ENCODE results near the gene LIG1.

LIG1 gene

DNA sequence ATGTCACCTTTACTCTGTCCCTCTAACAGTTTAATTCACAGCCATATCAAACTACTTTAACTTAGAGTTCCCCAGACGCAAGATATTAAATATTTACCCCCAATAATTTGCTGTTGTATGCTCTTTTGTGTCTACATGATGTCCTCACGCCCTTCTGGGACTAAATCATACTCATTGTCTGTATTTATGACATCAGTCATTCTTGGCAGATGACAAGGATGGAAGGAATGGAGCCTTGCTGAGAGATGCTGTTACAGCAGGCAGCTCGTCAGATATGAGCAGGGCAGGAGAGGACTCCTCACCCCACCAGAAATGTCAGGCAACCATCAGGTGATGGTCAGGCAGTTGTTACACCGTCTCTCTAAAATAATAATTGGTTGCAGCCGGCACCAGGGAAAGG, 43.8 kb upstream of the LIG1 start:
- POLR2A ChIA-PET: interaction anchor here (3.0 kb wide), 1 partner anchor 10 kb away, joined by 10 read pairs; no protein-coding TSS in a partner anchor
- no peak overlapping the region for H3K27ac ChIP-seq (ENCODE audit: extremely low read depth, low read depth, low read length)
- peaks cover 0 to 37% of the 10 kb centered on the region in 2 experiments for H3K36me3 ChIP-seq (ENCODE audit: control insufficient read depth in 2 of 2, insufficient read depth in 1 of 2, low read length in 2 of 2)
- no peak overlapping the region for H3K4me3 ChIP-seq (ENCODE audit: low read depth, low read length)
- CTCF ChIA-PET: interaction anchor here (0.6 kb wide), 1 partner anchor 121 kb away, joined by 4 read pairs; no protein-coding TSS in a partner anchor
- no peaks in the 10 kb centered on the region for H3K4me1 ChIP-seq (ENCODE audit: control insufficient read depth, insufficient read depth, low read length)
- TF ChIP-seq GLIS1 (tag by site-specific recombination; IDR thresholded peaks at IDR 0.05) (no peak), ZNF561 (tag by site-specific recombination; IDR thresholded peaks at IDR 0.05; ENCODE audit: borderline replicate concordance) (no peak), OVOL3 (tag by site-specific recombination; IDR thresholded peaks at IDR 0.05) (no peak), BCL11B (tag by site-specific recombination; IDR thresholded peaks at IDR 0.05; ENCODE audit: low read depth) (no peak), PRDM1 (tag by site-specific recombination; IDR thresholded peaks at IDR 0.05) (no peak), ZNF792 (tag by site-specific recombination; IDR thresholded peaks at IDR 0.05) (no peak), HOXA7 (CRISPR knock-in tag; IDR thresholded peaks at IDR 0.05; ENCODE audit: borderline replicate concordance) (no peak), GLIS2 (tag by site-specific recombination; IDR thresholded peaks at IDR 0.05) (no peak), MZF1 (tag by site-specific recombination; IDR thresholded peaks at IDR 0.05; ENCODE audit: borderline replicate concordance) (no peak), ZNF214 (tag by site-specific recombination; IDR thresholded peaks at IDR 0.05; ENCODE audit: borderline replicate concordance) (no peak), ZSCAN16 (tag by site-specific recombination; IDR thresholded peaks at IDR 0.05) (no peak)
- TF ChIP-seq, protein P1, sequence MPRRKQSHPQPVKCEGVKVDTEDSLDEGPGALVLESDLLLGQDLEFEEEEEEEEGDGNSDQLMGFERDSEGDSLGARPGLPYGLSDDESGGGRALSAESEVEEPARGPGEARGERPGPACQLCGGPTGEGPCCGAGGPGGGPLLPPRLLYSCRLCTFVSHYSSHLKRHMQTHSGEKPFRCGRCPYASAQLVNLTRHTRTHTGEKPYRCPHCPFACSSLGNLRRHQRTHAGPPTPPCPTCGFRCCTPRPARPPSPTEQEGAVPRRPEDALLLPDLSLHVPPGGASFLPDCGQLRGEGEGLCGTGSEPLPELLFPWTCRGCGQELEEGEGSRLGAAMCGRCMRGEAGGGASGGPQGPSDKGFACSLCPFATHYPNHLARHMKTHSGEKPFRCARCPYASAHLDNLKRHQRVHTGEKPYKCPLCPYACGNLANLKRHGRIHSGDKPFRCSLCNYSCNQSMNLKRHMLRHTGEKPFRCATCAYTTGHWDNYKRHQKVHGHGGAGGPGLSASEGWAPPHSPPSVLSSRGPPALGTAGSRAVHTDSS (tag by site-specific recombination; IDR thresholded peaks at IDR 0.05): no peak
- TF ChIP-seq, protein P2, sequence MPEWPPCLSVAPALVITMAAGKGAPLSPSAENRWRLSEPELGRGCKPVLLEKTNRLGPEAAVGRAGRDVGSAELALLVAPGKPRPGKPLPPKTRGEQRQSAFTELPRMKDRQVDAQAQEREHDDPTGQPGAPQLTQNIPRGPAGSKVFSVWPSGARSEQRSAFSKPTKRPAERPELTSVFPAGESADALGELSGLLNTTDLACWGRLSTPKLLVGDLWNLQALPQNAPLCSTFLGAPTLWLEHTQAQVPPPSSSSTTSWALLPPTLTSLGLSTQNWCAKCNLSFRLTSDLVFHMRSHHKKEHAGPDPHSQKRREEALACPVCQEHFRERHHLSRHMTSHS (tag by site-specific recombination; IDR thresholded peaks at IDR 0.05): no peak
- no peaks in the 10 kb centered on the region for H3K9me3 ChIP-seq (ENCODE audit: control insufficient read depth, insufficient read depth, low read depth, low read length)

DNA sequence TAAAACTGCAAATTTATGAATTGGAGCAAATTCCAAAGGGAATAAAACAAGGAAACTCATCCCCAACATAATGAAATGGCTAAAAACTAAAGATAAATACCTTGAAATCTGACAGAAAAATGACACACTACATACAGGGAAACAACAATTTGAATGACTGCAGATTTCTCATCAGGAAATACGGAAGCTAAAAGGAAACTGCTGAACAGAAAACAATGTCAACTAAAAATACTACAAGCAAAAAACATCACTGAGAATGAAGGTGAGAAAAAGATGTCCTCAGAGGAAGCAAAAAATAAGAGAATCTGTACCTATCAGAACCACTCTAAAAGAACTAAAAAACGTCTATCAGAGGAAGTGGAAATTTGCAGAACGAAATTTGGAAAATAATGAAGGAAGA, 39.9 kb upstream of the LIG1 start:
- POLR2A ChIA-PET: no interaction called here
- CTCF ChIA-PET: no interaction called here
- TF ChIP-seq ZNF777 (tag by site-specific recombination; IDR thresholded peaks at IDR 0.05; ENCODE audit: borderline replicate concordance): no peak
- TF ChIP-seq SETDB1 (IDR thresholded peaks at IDR 0.05; ENCODE audit: insufficient read length, low read length): no peak
- TF ChIP-seq ZBTB21 (tag by site-specific recombination; IDR thresholded peaks at IDR 0.05): no peak
- no peak for TF ChIP-seq ZNF335 (tag by site-specific recombination; conservative IDR thresholded peaks at IDR 0.05)
- no peak for TF ChIP-seq ZNF768 (tag by site-specific recombination; IDR thresholded peaks at IDR 0.05)
- TF ChIP-seq GLIS1 (tag by site-specific recombination; IDR thresholded peaks at IDR 0.05): no peak
- TF ChIP-seq ZNF629 (tag by site-specific recombination; IDR thresholded peaks at IDR 0.05): no peak
- TF ChIP-seq ZNF654 (tag by site-specific recombination; IDR thresholded peaks at IDR 0.05; ENCODE audit: low read depth): no peak
- no peak for TF ChIP-seq ZNF555 (tag by site-specific recombination; conservative IDR thresholded peaks at IDR 0.05)
- TF ChIP-seq, protein P3, sequence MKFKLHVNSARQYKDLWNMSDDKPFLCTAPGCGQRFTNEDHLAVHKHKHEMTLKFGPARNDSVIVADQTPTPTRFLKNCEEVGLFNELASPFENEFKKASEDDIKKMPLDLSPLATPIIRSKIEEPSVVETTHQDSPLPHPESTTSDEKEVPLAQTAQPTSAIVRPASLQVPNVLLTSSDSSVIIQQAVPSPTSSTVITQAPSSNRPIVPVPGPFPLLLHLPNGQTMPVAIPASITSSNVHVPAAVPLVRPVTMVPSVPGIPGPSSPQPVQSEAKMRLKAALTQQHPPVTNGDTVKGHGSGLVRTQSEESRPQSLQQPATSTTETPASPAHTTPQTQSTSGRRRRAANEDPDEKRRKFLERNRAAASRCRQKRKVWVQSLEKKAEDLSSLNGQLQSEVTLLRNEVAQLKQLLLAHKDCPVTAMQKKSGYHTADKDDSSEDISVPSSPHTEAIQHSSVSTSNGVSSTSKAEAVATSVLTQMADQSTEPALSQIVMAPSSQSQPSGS (tag by site-specific recombination; IDR thresholded peaks at IDR 0.05; ENCODE audit: low read depth): no peak

More for the DNA sequence above, 39.9 kb upstream of the LIG1 start:
- no peaks in the 10 kb centered on the region for H3K9me3 ChIP-seq (ENCODE audit: control insufficient read depth, insufficient read depth, low read depth, low read length)
- peaks cover 0 to 18% of the 10 kb centered on the region in 2 experiments for H3K36me3 ChIP-seq (ENCODE audit: control insufficient read depth in 2 of 2, insufficient read depth in 1 of 2, low read length in 2 of 2)
- no peak overlapping the region for H3K27ac ChIP-seq (ENCODE audit: extremely low read depth, low read depth, low read length)
- no peak overlapping the region for H3K4me3 ChIP-seq (ENCODE audit: low read depth, low read length)
- H3K4me1 ChIP-seq (ENCODE audit: control insufficient read depth, insufficient read depth, low read length): no peaks in the 10 kb centered on the region
